ENCODE results near the gene P2RY14. TPM values are rescaled to one million over a fixed set of nuclear protein-coding genes. Genes with fewer than 3 reads are reported as not detected.

P2RY14 gene
- total RNA-seq, 1 donor from 2014 or later = 7.7 TPM

DNA sequence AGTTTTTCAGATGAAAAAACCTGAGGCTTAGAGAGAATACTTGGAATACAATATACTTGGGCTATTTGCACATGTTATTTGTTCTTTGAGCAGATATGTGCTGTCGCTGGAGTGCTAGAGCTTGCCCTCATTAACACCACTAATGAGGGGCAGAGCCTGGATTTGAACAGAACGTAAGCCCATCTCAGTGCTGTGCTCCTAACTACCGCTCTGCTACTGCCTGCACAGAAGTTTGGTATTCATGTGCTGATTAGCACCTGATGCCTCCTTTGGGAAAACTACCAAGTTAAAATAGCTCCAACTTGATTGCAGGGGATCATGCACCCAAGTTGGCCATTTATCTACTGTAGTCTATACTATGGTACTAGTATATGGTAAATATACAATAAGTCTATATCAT, 34.6 kb upstream of the P2RY14 start:
- H3K27me3 Mint-ChIP-seq (ENCODE audit: insufficient read depth) = no peaks in the 10 kb centered on the region
- H3K4me1 Mint-ChIP-seq (ENCODE audit: low read depth) = peaks cover 20% of the 10 kb centered on the region
- H3K27ac Mint-ChIP-seq = no peak overlapping the region
- DNase-seq (ENCODE audit: low spot score) = no peak
- no peak overlapping the region for H3K4me3 Mint-ChIP-seq
- H3K9me3 Mint-ChIP-seq = no peaks in the 10 kb centered on the region
- intact Hi-C loops (cut with micrococcal nuclease) = no loop called here
- H3K36me3 Mint-ChIP-seq (ENCODE audit: low read depth) = no peaks in the 10 kb centered on the region

DNA sequence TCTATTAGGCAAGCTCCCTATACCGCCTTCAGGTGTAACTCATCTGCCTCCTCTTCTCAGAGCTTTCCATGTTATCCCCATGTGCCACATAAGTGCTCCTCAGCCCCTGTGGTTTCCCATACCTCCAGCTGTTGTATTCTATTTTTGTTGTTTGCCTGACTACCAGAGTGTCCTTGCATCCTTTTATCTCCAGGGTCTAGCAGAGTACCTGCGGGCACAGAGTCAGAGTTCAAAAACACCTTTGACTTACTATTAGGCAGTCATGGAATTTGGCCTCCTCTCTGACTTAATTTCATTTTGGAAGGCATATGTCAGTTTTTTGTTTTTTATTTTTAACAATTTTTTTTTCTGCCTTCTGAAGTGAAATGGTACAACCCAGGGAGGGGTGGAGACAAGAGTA, 31.2 kb upstream of the P2RY14 start:
- Mint-ChIP-seq H3K4me1 (ENCODE audit: low read depth) (peaks cover 36% of the 10 kb centered on the region), H3K27me3 (ENCODE audit: insufficient read depth) (no peaks in the 10 kb centered on the region), H3K36me3 (ENCODE audit: low read depth) (no peaks in the 10 kb centered on the region), H3K4me3 (no peak overlapping the region), H3K9me3 (no peaks in the 10 kb centered on the region), H3K27ac (no peak overlapping the region)
- no peak for DNase-seq (ENCODE audit: low spot score)
- intact Hi-C loops (cut with micrococcal nuclease) = loop anchor here (5.0 to 10.0 kb wide), 4 partner anchors 522 to 965 kb away; partner anchors contain the start of gene SIAH2

DNA sequence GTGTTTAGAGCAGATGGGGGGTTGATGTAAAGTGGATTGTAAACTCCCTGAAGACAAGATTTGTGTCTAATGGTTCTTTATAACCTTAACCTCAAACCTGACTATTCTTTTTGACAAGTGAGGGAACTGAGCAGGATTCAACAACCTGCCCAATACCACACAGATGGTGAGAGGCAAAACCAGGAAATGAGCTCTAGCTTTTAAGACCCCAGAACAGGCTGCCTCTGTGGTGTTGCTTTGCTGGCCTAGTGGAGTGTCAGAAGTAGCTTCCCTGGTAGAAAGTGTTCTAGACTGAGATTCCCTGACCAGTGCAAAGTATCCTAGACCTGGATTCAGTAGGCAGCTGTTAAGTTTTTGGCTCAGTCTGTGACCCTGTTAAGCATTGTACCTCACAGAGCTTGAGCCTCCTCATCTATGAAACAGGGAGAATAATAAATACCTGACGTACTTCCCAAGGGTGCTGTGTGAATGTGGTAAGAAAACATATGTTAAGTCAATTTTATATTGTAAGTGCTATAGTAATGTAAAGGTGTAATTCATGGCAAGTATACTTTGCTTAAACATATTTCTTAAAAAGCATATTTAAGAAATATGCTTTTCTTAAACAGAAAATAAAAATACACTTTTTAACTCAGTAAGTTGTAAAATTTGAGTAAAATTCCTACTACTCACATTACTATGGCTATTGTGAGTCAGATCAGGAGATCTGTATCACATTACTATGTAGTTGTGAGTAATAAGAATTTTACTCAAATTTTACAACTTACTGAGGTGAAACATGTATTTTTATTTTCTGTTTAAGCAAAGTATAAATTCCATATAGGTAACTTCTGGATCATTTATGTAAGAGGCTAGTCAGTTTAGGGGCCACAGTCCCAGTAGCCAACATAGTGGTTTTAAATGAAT, 29.5 kb upstream of the P2RY14 start:
- Mint-ChIP-seq H3K27ac (peak overlapping the region; percentile 19), H3K27me3 (ENCODE audit: insufficient read depth) (no peaks in the 10 kb centered on the region), H3K4me3 (no peak overlapping the region), H3K4me1 (ENCODE audit: low read depth) (peaks cover 47% of the 10 kb centered on the region), H3K9me3 (no peaks in the 10 kb centered on the region), H3K36me3 (ENCODE audit: low read depth) (no peaks in the 10 kb centered on the region)
- intact Hi-C loops (cut with micrococcal nuclease) = loop anchor here (5.0 to 10.0 kb wide), 4 partner anchors 521 to 967 kb away; partner anchors contain the start of gene SIAH2
- no peak for DNase-seq (ENCODE audit: low spot score)

DNA sequence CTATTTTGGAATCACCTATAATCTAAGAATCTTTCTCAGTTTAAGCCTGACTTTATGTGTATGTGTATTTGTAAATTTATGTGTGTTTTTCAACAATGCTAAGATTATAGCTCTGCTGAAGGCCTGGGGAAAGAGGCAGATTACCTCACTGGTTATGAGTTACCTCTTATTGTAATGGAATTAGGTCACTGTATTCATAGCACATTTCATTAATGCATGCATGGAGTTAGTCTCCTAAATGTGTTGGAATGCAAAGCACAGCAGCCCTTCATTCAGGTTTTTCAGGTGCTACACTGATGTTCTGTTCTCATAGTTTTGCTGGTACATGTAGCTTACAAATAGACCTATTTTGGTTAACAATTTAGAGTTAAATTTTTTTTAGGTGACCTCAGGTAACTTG, 28.8 kb upstream of the P2RY14 start:
- no peaks in the 10 kb centered on the region for H3K36me3 Mint-ChIP-seq (ENCODE audit: low read depth)
- intact Hi-C loops (cut with micrococcal nuclease) = loop anchor here (5.0 to 10.0 kb wide), 4 partner anchors 520 to 968 kb away; partner anchors contain the start of gene SIAH2
- peaks cover 53% of the 10 kb centered on the region for H3K4me1 Mint-ChIP-seq (ENCODE audit: low read depth)
- no peak overlapping the region for H3K4me3 Mint-ChIP-seq
- H3K9me3 Mint-ChIP-seq = no peaks in the 10 kb centered on the region
- no peak overlapping the region for H3K27ac Mint-ChIP-seq
- DNase-seq (ENCODE audit: low spot score) = no peak
- peaks cover 3% of the 10 kb centered on the region for H3K27me3 Mint-ChIP-seq (ENCODE audit: insufficient read depth)

GRCh38 chr3:151306168-151306810, 27.9 kb upstream of the P2RY14 start:
- Mint-ChIP-seq H3K4me3 (peak overlapping the region; percentile 5), H3K27me3 (ENCODE audit: insufficient read depth) (peaks cover 3% of the 10 kb centered on the region), H3K9me3 (no peaks in the 10 kb centered on the region), H3K36me3 (ENCODE audit: low read depth) (no peaks in the 10 kb centered on the region), H3K27ac (peak overlapping the region; percentile 70), H3K4me1 (ENCODE audit: low read depth) (peaks cover 61% of the 10 kb centered on the region)
- no peak for DNase-seq (ENCODE audit: low spot score)
- intact Hi-C loops (cut with micrococcal nuclease) = loop anchor here (5.0 to 10.0 kb wide), 4 partner anchors 519 to 969 kb away; partner anchors contain the start of gene SIAH2

- DNase-seq (ENCODE audit: low spot score) = no peak
- intact Hi-C loops (cut with micrococcal nuclease) = loop anchor here (1.0 to 10.0 kb wide), 9 partner anchors 11 to 1387 kb away; partner anchors contain the start of genes GPR87 and SIAH2
- H3K36me3 Mint-ChIP-seq (ENCODE audit: low read depth) = no peaks in the 10 kb centered on the region
- H3K4me3 Mint-ChIP-seq = peak overlapping the region; percentile 5
- peaks cover 63% of the 10 kb centered on the region for H3K4me1 Mint-ChIP-seq (ENCODE audit: low read depth)
- peak overlapping the region; percentile 70 for H3K27ac Mint-ChIP-seq
- no peaks in the 10 kb centered on the region for H3K9me3 Mint-ChIP-seq
- H3K27me3 Mint-ChIP-seq (ENCODE audit: insufficient read depth) = peaks cover 3% of the 10 kb centered on the region
These were observed 27.4 kb upstream of the P2RY14 start for GRCh38 chr3:151305775-151306151.

DNA sequence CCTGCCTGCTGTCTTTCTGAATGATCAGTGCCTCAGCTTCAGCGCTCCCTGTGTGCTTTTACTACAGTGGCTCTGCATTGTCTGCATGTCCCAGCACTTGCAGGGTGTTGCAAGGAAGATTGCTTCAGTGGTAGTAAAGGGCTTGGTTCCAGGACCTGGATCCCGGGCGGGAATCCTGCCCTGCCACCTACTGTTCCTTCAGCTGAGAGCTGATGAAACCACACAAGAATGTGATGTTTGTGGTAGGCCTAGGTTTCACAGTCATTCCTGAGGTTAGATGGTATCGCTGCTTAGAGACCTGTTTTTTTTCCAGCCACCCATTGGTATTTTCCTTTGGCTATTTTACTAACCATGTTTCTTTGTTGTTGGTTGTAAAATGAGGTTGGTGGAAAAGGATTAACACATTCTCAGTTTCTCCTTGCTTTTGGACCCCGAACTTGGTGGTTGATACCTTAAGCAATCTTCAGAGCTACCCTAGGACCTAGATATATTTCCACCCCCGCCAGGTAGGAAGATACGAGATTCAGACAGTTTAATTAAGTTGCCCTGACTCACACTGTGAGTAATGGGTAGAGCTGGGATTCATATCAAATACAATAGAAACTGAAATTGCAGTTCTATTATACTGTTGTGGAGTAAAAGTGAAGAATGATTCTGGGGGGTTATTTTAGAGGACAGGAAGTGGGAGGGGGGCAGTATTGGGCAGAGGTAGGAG, 26.9 kb upstream of the P2RY14 start:
- Mint-ChIP-seq H3K4me3 (peak overlapping the region; percentile 5), H3K36me3 (ENCODE audit: low read depth) (no peaks in the 10 kb centered on the region), H3K4me1 (ENCODE audit: low read depth) (peaks cover 63% of the 10 kb centered on the region), H3K27me3 (ENCODE audit: insufficient read depth) (peaks cover 3% of the 10 kb centered on the region), H3K9me3 (no peaks in the 10 kb centered on the region), H3K27ac (peak overlapping the region; percentile 70)
- intact Hi-C loops (cut with micrococcal nuclease) = loop anchor here (1.0 to 10.0 kb wide), 9 partner anchors 11 to 1388 kb away; partner anchors contain the start of genes GPR87 and SIAH2
- DNase-seq (ENCODE audit: low spot score) = no peak

DNA sequence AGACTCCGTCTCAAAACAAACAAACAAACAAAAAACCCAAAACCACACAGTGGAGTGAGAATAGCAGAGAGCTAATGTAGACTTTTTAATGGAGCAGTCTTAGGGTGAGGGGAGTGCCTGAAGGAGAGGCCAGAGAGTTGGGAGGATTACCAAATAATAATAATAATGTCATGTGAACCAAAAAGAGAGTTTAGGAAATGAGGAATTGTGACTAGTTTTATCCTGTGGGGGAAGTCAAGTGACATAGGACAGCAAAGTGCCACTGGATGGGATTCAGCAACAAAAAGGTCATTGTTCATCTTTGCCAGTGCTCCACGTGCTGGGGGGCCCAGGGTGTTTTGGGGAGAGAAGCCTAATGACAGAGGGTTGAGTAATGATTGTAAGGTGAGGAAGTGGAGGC, 25.4 kb upstream of the P2RY14 start:
- intact Hi-C loops (cut with micrococcal nuclease) = loop anchor here (2.0 to 10.0 kb wide), 3 partner anchors 17 to 1389 kb away; no protein-coding TSS in a partner anchor
- no peak for DNase-seq (ENCODE audit: low spot score)
- H3K27me3 Mint-ChIP-seq (ENCODE audit: insufficient read depth) = peaks cover 3% of the 10 kb centered on the region
- no peak overlapping the region for H3K27ac Mint-ChIP-seq
- H3K4me3 Mint-ChIP-seq = no peak overlapping the region
- H3K36me3 Mint-ChIP-seq (ENCODE audit: low read depth) = no peaks in the 10 kb centered on the region
- no peaks in the 10 kb centered on the region for H3K9me3 Mint-ChIP-seq
- H3K4me1 Mint-ChIP-seq (ENCODE audit: low read depth) = peaks cover 63% of the 10 kb centered on the region

DNA sequence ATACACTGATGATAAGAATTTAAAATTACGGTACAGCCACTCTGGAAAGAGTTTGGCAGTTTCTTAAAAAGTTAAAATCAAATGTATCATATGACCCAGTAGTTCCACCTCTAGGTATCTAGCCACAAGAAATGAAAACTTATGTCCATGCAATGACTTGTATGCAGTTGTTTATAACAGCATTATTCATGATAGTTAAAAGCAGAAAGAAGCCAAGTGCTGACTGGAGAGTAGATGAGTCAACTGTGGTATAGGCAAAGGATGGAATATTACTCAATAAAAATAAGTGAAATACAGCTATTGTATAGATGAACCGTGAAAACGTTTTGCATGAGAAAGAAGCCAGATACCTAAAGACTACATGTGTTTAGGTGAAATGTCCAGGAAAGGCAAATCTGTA, 23.4 kb upstream of the P2RY14 start:
- Mint-ChIP-seq H3K4me3 (no peak overlapping the region), H3K9me3 (no peaks in the 10 kb centered on the region), H3K27me3 (ENCODE audit: insufficient read depth) (peaks cover 7% of the 10 kb centered on the region), H3K36me3 (ENCODE audit: low read depth) (no peaks in the 10 kb centered on the region), H3K27ac (peak overlapping the region; percentile 5), H3K4me1 (ENCODE audit: low read depth) (peaks cover 50% of the 10 kb centered on the region)
- DNase-seq (ENCODE audit: low spot score) = no peak
- intact Hi-C loops (cut with micrococcal nuclease) = loop anchor here (1.0 to 10.0 kb wide), 2 partner anchors 17 to 973 kb away; no protein-coding TSS in a partner anchor

GRCh38 chr3:151300539-151300938, 22.2 kb upstream of the P2RY14 start:
- H3K27ac Mint-ChIP-seq = no peak overlapping the region
- peaks cover 37% of the 10 kb centered on the region for H3K4me1 Mint-ChIP-seq (ENCODE audit: low read depth)
- intact Hi-C loops (cut with micrococcal nuclease) = loop anchor here (10.0 kb wide), 1 partner anchor 974 kb away; no protein-coding TSS in a partner anchor
- no peaks in the 10 kb centered on the region for H3K36me3 Mint-ChIP-seq (ENCODE audit: low read depth)
- no peaks in the 10 kb centered on the region for H3K9me3 Mint-ChIP-seq
- DNase-seq (ENCODE audit: low spot score) = no peak
- H3K4me3 Mint-ChIP-seq = no peak overlapping the region
- peaks cover 7% of the 10 kb centered on the region for H3K27me3 Mint-ChIP-seq (ENCODE audit: insufficient read depth)

DNA sequence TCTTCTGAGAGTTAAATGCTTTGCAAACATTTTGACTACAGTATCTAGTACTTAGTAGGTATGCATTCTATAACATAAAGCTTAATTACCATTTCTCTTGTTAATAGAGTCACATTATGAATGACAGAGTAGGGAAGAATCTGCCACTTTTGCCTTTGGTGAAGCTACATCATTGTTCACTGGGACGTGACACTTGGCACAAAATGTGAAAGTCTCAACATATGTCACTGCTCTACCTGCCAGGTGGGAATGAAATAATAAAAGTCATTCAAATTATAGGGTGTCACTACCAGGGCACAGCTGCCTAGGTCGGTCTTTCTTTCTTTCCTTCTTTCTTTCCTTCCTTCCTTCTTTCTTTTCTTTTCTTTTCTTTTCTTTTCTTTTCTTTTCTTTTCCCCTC, 20.7 kb upstream of the P2RY14 start:
- H3K27ac Mint-ChIP-seq = no peak overlapping the region
- H3K36me3 Mint-ChIP-seq (ENCODE audit: low read depth) = no peaks in the 10 kb centered on the region
- peaks cover 7% of the 10 kb centered on the region for H3K27me3 Mint-ChIP-seq (ENCODE audit: insufficient read depth)
- intact Hi-C loops (cut with micrococcal nuclease) = no loop called here
- peaks cover 25% of the 10 kb centered on the region for H3K4me1 Mint-ChIP-seq (ENCODE audit: low read depth)
- H3K4me3 Mint-ChIP-seq = no peak overlapping the region
- no peak for DNase-seq (ENCODE audit: low spot score)
- H3K9me3 Mint-ChIP-seq = no peaks in the 10 kb centered on the region

GRCh38 chr3:151297429-151297828, 19.1 kb upstream of the P2RY14 start:
- H3K9me3 Mint-ChIP-seq = no peaks in the 10 kb centered on the region
- peaks cover 12% of the 10 kb centered on the region for H3K4me1 Mint-ChIP-seq (ENCODE audit: low read depth)
- H3K27ac Mint-ChIP-seq = no peak overlapping the region
- no peaks in the 10 kb centered on the region for H3K36me3 Mint-ChIP-seq (ENCODE audit: low read depth)
- peaks cover 7% of the 10 kb centered on the region for H3K27me3 Mint-ChIP-seq (ENCODE audit: insufficient read depth)
- intact Hi-C loops (cut with micrococcal nuclease) = no loop called here
- no peak for DNase-seq (ENCODE audit: low spot score)
- no peak overlapping the region for H3K4me3 Mint-ChIP-seq

All from activated T-helper 1 cell treated with anti-CD3 and anti-CD28 coated beads, Interleukin-12 subunit alpha, Interleukin-12 subunit beta, Interleukin-2, Interleukin-4 antibody, amounts not matched to agents 30 ng/mL and 10 ng/mL and 1 ng/mL, durations not matched to agents 14 hours and 24 hours and 36 hours (primary cell).